MM.1S (cell line): ENCODE data around the gene ZNF175.

Source experiments
- DNase-seq: peaks from one replicate; pipeline ENCODE4 v3.0.0-alpha.2; 2015
- H2AFZ ChIP-seq: fragments of 300-600 bp; sonication (generic); 2 replicates; pipeline ENCODE4 v1.6.0; 2016; ENCODE audit warnings: antibody characterized with exemption, low read length
- H3F3A ChIP-seq: fragments of 300-600 bp; sonication (generic); 2 replicates; pipeline ENCODE4 v1.6.1; 2016; ENCODE audit warnings: mild to moderate bottlenecking, antibody characterized with exemption, low read length, moderate library complexity, mixed read lengths; ENCODE audit not compliant: insufficient read depth
- H3K27ac ChIP-seq: fragments of 300-600 bp; sonication (generic); 2 replicates; pipeline ENCODE4 v1.5.1; 2016; ENCODE audit warnings: mild to moderate bottlenecking, low read length
- H3K27me3 ChIP-seq: fragments of 300-600 bp; sonication (generic); replicated peaks from 2 replicates; pipeline ENCODE4 v1.6.0; 2016; ENCODE audit warnings: low read length; ENCODE audit not compliant: insufficient read depth
- H3K36me3 ChIP-seq: fragments of 300-600 bp; sonication (generic); replicated peaks from 2 replicates; pipeline ENCODE4 v1.6.1; 2016; ENCODE audit warnings: mild to moderate bottlenecking, low read length, mixed read lengths; ENCODE audit not compliant: insufficient read depth
- H3K4me1 ChIP-seq: fragments of 300-600 bp; sonication (generic); 2 replicates; pipeline ENCODE4 v1.6.1; 2016; ENCODE audit warnings: low read length, mixed read lengths
- H3K4me2 ChIP-seq: fragments of 300-600 bp; sonication (generic); 2 replicates; pipeline ENCODE4 v1.6.0; 2016; ENCODE audit warnings: low read depth, low read length
- H3K4me3 ChIP-seq: fragments of 300-600 bp; sonication (generic); 2 replicates; pipeline ENCODE4 v1.5.1; 2016; ENCODE audit warnings: low read length, mixed read lengths
- H3K79me2 ChIP-seq: fragments of 300-600 bp; sonication (generic); 2 replicates; pipeline ENCODE4 v1.6.1; 2016; ENCODE audit warnings: mixed run types, low read length, mixed read lengths
- H3K9ac ChIP-seq: fragments of 300-600 bp; sonication (generic); 2 replicates; pipeline ENCODE4 v1.6.1; 2016; ENCODE audit warnings: low read length, mixed read lengths
- H3K9me2 ChIP-seq: fragments of 300-600 bp; sonication (generic); replicated peaks from 2 replicates; pipeline ENCODE4 v1.6.1; 2016; ENCODE audit warnings: mild to moderate bottlenecking, low read length, mixed read lengths; ENCODE audit not compliant: insufficient read depth
- H3K9me3 ChIP-seq: fragments of 300-600 bp; sonication (generic); replicated peaks from 2 replicates; pipeline ENCODE4 v1.6.1; 2016; ENCODE audit warnings: mild to moderate bottlenecking, low read length, mixed read lengths; ENCODE audit not compliant: insufficient read depth
- H4K20me1 ChIP-seq: fragments of 300-600 bp; sonication (generic); 2 replicates; pipeline ENCODE4 v1.6.1; 2016; ENCODE audit warnings: mild to moderate bottlenecking, low read length, moderate library complexity, mixed read lengths; ENCODE audit not compliant: insufficient read depth
- EZH2 ChIP-seq: fragments of 300-600 bp; sonication (generic); optimal IDR thresholded peaks from 2 replicates; pipeline ENCODE3; 2017; ENCODE audit warnings: low read depth, mild to moderate bottlenecking, antibody characterized with exemption, low read length, mixed read lengths
- EZH2phosphoT487 ChIP-seq: fragments of 300-600 bp; sonication (generic); IDR thresholded peaks from 2 replicates; pipeline ENCODE4 v1.6.1; 2018; ENCODE audit warnings: antibody characterized with exemption, low read length
- TF ChIP-seq, protein P1 (sequence below): fragments of 300-600 bp; sonication (generic); IDR thresholded peaks from 2 replicates; pipeline ENCODE4 v1.5.1; 2016; ENCODE audit warnings: antibody characterized with exemption, low read length, mixed read lengths

ZNF175 gene

DNA sequence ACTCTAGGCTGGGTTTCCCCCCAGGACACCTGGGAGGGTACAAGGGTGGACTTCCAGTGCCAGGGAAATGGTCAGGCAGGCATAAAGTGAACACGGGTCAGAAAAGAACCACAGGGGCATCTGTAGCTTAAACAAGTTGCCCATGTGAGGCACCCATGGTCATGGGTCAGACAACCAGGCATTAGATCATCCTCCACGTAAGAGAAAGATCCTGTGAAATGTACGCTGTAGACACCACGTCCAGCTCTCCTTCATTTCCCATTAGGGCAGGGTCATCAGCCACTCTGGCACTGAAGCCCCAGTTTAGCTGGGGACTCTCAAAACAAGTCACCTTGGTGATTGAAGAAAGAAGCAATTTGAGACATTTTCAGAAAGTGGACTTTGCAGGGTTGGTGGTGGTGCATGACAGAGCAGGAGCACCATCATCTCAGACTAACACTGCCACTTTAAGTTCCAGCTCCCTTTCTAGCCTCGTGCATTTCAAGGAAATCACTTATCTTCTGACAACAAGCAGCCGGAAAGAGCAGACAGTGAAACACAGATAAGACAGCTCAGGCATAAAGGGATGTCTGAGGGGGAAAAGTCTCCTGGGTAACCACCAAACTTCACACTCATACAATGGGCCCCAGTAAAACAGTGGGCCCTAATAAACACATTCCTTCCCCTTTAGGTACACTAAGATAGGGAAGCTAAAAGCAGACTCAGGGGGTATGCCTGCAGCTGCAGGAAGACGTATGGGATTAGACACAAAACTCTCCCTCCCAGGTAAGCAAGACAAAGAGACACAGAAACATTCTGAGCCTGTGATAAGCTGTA lies 23.5 kb upstream of the ZNF175 start:
- H3F3A ChIP-seq = no peaks in the 10 kb centered on the region
- H4K20me1 ChIP-seq = no peaks in the 10 kb centered on the region
- H3K27ac ChIP-seq = no peak overlapping the region
- no peak for DNase-seq
- TF ChIP-seq EZH2phosphoT487 (no peak), EZH2 (no peak)
- TF ChIP-seq, protein P1, sequence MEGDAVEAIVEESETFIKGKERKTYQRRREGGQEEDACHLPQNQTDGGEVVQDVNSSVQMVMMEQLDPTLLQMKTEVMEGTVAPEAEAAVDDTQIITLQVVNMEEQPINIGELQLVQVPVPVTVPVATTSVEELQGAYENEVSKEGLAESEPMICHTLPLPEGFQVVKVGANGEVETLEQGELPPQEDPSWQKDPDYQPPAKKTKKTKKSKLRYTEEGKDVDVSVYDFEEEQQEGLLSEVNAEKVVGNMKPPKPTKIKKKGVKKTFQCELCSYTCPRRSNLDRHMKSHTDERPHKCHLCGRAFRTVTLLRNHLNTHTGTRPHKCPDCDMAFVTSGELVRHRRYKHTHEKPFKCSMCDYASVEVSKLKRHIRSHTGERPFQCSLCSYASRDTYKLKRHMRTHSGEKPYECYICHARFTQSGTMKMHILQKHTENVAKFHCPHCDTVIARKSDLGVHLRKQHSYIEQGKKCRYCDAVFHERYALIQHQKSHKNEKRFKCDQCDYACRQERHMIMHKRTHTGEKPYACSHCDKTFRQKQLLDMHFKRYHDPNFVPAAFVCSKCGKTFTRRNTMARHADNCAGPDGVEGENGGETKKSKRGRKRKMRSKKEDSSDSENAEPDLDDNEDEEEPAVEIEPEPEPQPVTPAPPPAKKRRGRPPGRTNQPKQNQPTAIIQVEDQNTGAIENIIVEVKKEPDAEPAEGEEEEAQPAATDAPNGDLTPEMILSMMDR = no peak
- H3K4me2 ChIP-seq = no peak overlapping the region
- H3K9me2 ChIP-seq = no peaks in the 10 kb centered on the region
- no peak overlapping the region for H3K4me3 ChIP-seq
- no peaks in the 10 kb centered on the region for H3K36me3 ChIP-seq
- no peaks in the 10 kb centered on the region for H3K27me3 ChIP-seq
- no peak overlapping the region for H3K9ac ChIP-seq
- H3K4me1 ChIP-seq = no peaks in the 10 kb centered on the region
- no peaks in the 10 kb centered on the region for H3K9me3 ChIP-seq
- H2AFZ ChIP-seq = no peak overlapping the region
- no peaks in the 10 kb centered on the region for H3K79me2 ChIP-seq

- Histone ChIP-seq H3K4me3 (no peak overlapping the region), H3K4me2 (no peak overlapping the region), H3K27me3 (no peaks in the 10 kb centered on the region), H3K9me2 (no peaks in the 10 kb centered on the region), H3K9ac (no peak overlapping the region), H3K9me3 (no peaks in the 10 kb centered on the region), H3K27ac (no peak overlapping the region), H3K4me1 (no peaks in the 10 kb centered on the region), H3K79me2 (no peaks in the 10 kb centered on the region), H4K20me1 (no peaks in the 10 kb centered on the region), H3F3A (no peaks in the 10 kb centered on the region), H2AFZ (no peak overlapping the region), H3K36me3 (no peaks in the 10 kb centered on the region)
- no peak for DNase-seq
- TF ChIP-seq, protein P1 = no peak
- TF ChIP-seq EZH2 (no peak), EZH2phosphoT487 (no peak)
Observed at GRCh38 chr19:51548213-51548651, 22.9 kb upstream of the ZNF175 start.

DNA sequence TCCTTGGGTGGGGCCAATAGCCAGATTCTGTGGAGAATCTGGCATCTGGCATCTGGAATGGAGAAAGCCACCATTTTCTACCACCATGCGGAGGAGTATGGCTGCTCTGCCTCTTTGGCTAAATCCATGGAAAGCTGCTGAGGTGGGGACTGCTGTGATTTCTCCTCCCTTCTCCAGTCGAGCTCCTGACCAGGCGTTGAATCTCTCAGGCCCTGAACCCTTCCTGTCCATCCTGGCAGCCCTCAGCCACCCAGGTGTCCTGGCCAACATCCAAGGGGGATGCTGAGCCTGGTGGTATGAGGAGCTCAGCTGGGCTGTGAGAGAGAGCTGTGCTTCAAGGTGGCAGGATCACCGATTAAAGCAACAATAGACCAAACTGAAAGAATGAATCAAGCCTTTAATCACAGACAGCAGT lies 22.2 kb upstream of the ZNF175 start:
- Histone ChIP-seq H3K4me1 (no peaks in the 10 kb centered on the region), H2AFZ (no peak overlapping the region), H3K79me2 (no peaks in the 10 kb centered on the region), H4K20me1 (no peaks in the 10 kb centered on the region), H3K9me2 (no peaks in the 10 kb centered on the region), H3K9ac (no peak overlapping the region), H3K4me3 (no peak overlapping the region), H3K27me3 (no peaks in the 10 kb centered on the region), H3F3A (no peaks in the 10 kb centered on the region), H3K4me2 (no peak overlapping the region), H3K27ac (no peak overlapping the region), H3K36me3 (no peaks in the 10 kb centered on the region), H3K9me3 (no peaks in the 10 kb centered on the region)
- DNase-seq = no peak
- TF ChIP-seq EZH2phosphoT487 (no peak), EZH2 (no peak)
